H9 (cell line): ENCODE data around the gene TMEM31. TPM values are rescaled to one million over a fixed set of nuclear protein-coding genes. Genes with fewer than 3 reads are reported as not detected.
A peak's percentile ranks its signal among the peaks of the same experiment; 100 is the strongest.

Experiments used
- DNase-seq: peaks from one replicate; pipeline ENCODE4 v3.0.0-alpha.2; 2017
- H2AFZ ChIP-seq: one replicate; pipeline ENCODE4 v1.6.1; 2013; ENCODE audit warnings: mild to moderate bottlenecking, low read length, control low read depth, moderate library complexity
- H2AK5ac ChIP-seq: 2 replicates; pipeline ENCODE4 v1.6.1; 2013; ENCODE audit warnings: low read length, control low read depth, mixed read lengths; ENCODE audit not compliant: insufficient read length
- H2BK120ac ChIP-seq: one replicate; pipeline ENCODE4 v1.6.1; 2013; ENCODE audit warnings: low read depth, mild to moderate bottlenecking, low read length, control low read depth, inconsistent platforms; ENCODE audit not compliant: poor library complexity, severe bottlenecking
- H2BK12ac ChIP-seq: 2 replicates; pipeline ENCODE4 v1.6.1; 2013; ENCODE audit warnings: low read length, control low read depth, mixed read lengths, low read depth; ENCODE audit not compliant: insufficient read length
- H2BK15ac ChIP-seq: 2 replicates; pipeline ENCODE4 v1.6.1; 2013; ENCODE audit warnings: low read depth, low read length, control low read depth
- H2BK20ac ChIP-seq: one replicate; pipeline ENCODE4 v1.6.1; 2013; ENCODE audit warnings: low read depth, mild to moderate bottlenecking, low read length, control low read depth, inconsistent platforms; ENCODE audit not compliant: poor library complexity, severe bottlenecking
- H2BK5ac ChIP-seq: 2 replicates; pipeline ENCODE4 v1.6.1; 2013; ENCODE audit warnings: low read length, control low read depth, mixed read lengths; ENCODE audit not compliant: insufficient read length
- H3K14ac ChIP-seq: 2 replicates; pipeline ENCODE4 v1.6.1; 2013; ENCODE audit warnings: low read length, control low read depth; ENCODE audit not compliant: insufficient read depth
- H3K18ac ChIP-seq: 2 replicates; pipeline ENCODE4 v1.6.1; 2013; ENCODE audit warnings: low read depth, mild to moderate bottlenecking, mixed read lengths, low read length, control low read depth; ENCODE audit not compliant: insufficient read length
- H3K23ac ChIP-seq: 2 replicates; pipeline ENCODE4 v1.6.1; 2013; ENCODE audit warnings: low read length, control low read depth, mixed read lengths, low read depth; ENCODE audit not compliant: insufficient read length
- H3K23me2 ChIP-seq: 2 replicates; pipeline ENCODE4 v1.6.1; 2013; ENCODE audit warnings: low read depth, mild to moderate bottlenecking, mixed read lengths, low read length, control low read depth; ENCODE audit not compliant: insufficient read length, poor library complexity, severe bottlenecking
- H3K27ac ChIP-seq: 2 replicates; pipeline ENCODE4 v1.5.1; 2013; ENCODE audit warnings: low read length, control low read depth, mixed read lengths, low read depth; ENCODE audit not compliant: insufficient read length
- H3K27me3 ChIP-seq: 2 replicates; pipeline ENCODE4 v1.6.1; 2013; ENCODE audit warnings: low read length, control low read depth, inconsistent platforms; ENCODE audit not compliant: insufficient read depth
- H3K4ac ChIP-seq: 2 replicates; pipeline ENCODE4 v1.6.1; 2013; ENCODE audit warnings: low read depth, mild to moderate bottlenecking, control low read depth, inconsistent platforms, low read length, moderate library complexity
- H3K4me1 ChIP-seq: 2 replicates; pipeline ENCODE4 v1.6.1; 2013; ENCODE audit warnings: low read length, control low read depth, inconsistent platforms; ENCODE audit not compliant: insufficient read depth
- H3K4me2 ChIP-seq: 2 replicates; pipeline ENCODE4 v1.6.1; 2013; ENCODE audit warnings: low read length, control low read depth, mixed read lengths; ENCODE audit not compliant: insufficient read length, insufficient read depth
- H3K56ac ChIP-seq: 2 replicates; pipeline ENCODE4 v1.6.1; 2013; ENCODE audit warnings: low read depth, mild to moderate bottlenecking, mixed read lengths, low read length, control low read depth; ENCODE audit not compliant: insufficient read length
- H3K79me1 ChIP-seq: 2 replicates; pipeline ENCODE4 v1.6.1; 2013; ENCODE audit warnings: low read depth, mild to moderate bottlenecking, moderate library complexity, low read length, control low read depth, inconsistent platforms; ENCODE audit not compliant: insufficient read depth, poor library complexity, severe bottlenecking
- H3K79me2 ChIP-seq: 2 replicates; pipeline ENCODE4 v1.6.1; 2013; ENCODE audit warnings: low read length, control low read depth, inconsistent platforms; ENCODE audit not compliant: insufficient read depth
- H3K9ac ChIP-seq: 2 replicates; pipeline ENCODE4 v1.6.1; 2013; ENCODE audit warnings: low read length, control low read depth, mixed read lengths; ENCODE audit not compliant: insufficient read length; ENCODE audit errors: extremely low read depth
- H3K9me3 ChIP-seq: one replicate; pipeline ENCODE4 v1.6.1; 2013; ENCODE audit warnings: low read depth, low read length, inconsistent platforms; ENCODE audit not compliant: control insufficient read depth
- H3T11ph ChIP-seq: one replicate; pipeline ENCODE4 v1.6.1; 2013; ENCODE audit warnings: mild to moderate bottlenecking, low read length, control low read depth, inconsistent platforms
- H4K20me1 ChIP-seq: one replicate; pipeline ENCODE4 v1.6.1; 2013; ENCODE audit not compliant: control insufficient read depth, insufficient read length, insufficient read depth
- H4K5ac ChIP-seq: 2 replicates; pipeline ENCODE4 v1.6.1; 2013; ENCODE audit warnings: low read depth, mild to moderate bottlenecking, mixed read lengths, low read length, control low read depth; ENCODE audit not compliant: insufficient read length
- H4K8ac ChIP-seq: replicated peaks from 2 replicates; pipeline ENCODE4 v1.6.1; 2013; ENCODE audit warnings: low read length, control low read depth, mixed read lengths, low read depth; ENCODE audit not compliant: insufficient read length
- H4K91ac ChIP-seq: 2 replicates; pipeline ENCODE4 v1.6.1; 2013; ENCODE audit warnings: low read depth, mild to moderate bottlenecking, moderate library complexity, mixed read lengths, low read length, control low read depth; ENCODE audit not compliant: insufficient read length
- H3K27ac Mint-ChIP-seq, 3 experiments: 2 replicates in 2 of 3; 3 replicates in 1 of 3; pipeline ENCODE4 v1.8.0; 2020 to 2021; ENCODE audit warnings: mixed read lengths in 3 of 3, mild to moderate bottlenecking in 1 of 3, moderate library complexity in 1 of 3
- H3K27me3 Mint-ChIP-seq: 2 replicates; pipeline ENCODE4 v1.8.0; 2021; ENCODE audit warnings: low read depth, mild to moderate bottlenecking, moderate library complexity, mixed read lengths
- H3K36me3 Mint-ChIP-seq, 3 experiments: 2 replicates in 2 of 3; 3 replicates in 1 of 3; pipeline ENCODE4 v1.8.0; 2020 to 2021; ENCODE audit warnings: low read depth in 3 of 3, mixed read lengths in 3 of 3; ENCODE audit not compliant: insufficient read depth in 1 of 3
- H3K4me1 Mint-ChIP-seq, 2 experiments: 2 replicates each; pipeline ENCODE4 v1.8.0; 2020; ENCODE audit warnings: mixed read lengths in 2 of 2
- H3K4me3 Mint-ChIP-seq, 2 experiments: 2 replicates in 1 of 2; 3 replicates in 1 of 2; pipeline ENCODE4 v1.8.0; 2020 to 2021; ENCODE audit warnings: mild to moderate bottlenecking in 2 of 2, mixed read lengths in 2 of 2, moderate library complexity in 1 of 2
- H3K9me3 Mint-ChIP-seq, 2 experiments: 2 replicates in 1 of 2; 3 replicates in 1 of 2; pipeline ENCODE4 v1.8.0; 2020; ENCODE audit warnings: mild to moderate bottlenecking in 2 of 2, mixed read lengths in 2 of 2, moderate library complexity in 1 of 2
- total RNA-seq: library from RNA; stranded (reverse); gene quantifications from 2 replicates; pipeline ENCODE4 v1.2.1, GENCODE V29; 2021
- TF ChIP-seq, protein P1 (sequence below): fragments of 200-600 bp; sonication (generic); conservative IDR thresholded peaks from 3 replicates; pipeline ENCODE4 v1.8.0; 2021; ENCODE audit warnings: antibody characterized with exemption, mild to moderate bottlenecking

TMEM31 gene
- total RNA-seq, 1 experiment from 2014 or later: 0.55 TPM

DNA sequence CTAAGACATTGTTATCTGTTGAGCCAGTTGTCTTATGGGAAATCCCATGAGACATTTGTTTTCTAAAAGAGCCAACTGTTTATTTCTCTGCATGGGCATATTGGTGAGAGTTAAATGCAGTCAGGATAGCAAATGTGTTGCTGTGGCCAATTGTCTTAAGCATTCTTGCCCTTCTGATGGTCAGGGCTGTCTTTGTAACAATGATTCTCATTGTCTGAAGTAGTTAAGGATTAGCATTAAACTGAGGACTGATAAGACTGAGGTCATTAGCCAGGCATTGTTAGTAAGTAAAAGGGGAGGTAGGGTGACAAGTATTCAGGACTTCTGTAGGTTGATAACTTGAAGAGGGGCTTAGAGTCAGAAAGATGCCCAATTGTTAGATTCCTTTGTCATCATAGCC lies 13.0 kb upstream of the TMEM31 start:
- no peak overlapping the region for H3K4ac ChIP-seq
- H4K5ac ChIP-seq: no peak overlapping the region
- TF ChIP-seq, protein P1, sequence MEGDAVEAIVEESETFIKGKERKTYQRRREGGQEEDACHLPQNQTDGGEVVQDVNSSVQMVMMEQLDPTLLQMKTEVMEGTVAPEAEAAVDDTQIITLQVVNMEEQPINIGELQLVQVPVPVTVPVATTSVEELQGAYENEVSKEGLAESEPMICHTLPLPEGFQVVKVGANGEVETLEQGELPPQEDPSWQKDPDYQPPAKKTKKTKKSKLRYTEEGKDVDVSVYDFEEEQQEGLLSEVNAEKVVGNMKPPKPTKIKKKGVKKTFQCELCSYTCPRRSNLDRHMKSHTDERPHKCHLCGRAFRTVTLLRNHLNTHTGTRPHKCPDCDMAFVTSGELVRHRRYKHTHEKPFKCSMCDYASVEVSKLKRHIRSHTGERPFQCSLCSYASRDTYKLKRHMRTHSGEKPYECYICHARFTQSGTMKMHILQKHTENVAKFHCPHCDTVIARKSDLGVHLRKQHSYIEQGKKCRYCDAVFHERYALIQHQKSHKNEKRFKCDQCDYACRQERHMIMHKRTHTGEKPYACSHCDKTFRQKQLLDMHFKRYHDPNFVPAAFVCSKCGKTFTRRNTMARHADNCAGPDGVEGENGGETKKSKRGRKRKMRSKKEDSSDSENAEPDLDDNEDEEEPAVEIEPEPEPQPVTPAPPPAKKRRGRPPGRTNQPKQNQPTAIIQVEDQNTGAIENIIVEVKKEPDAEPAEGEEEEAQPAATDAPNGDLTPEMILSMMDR: no peak
- H2AFZ ChIP-seq: no peak overlapping the region
- H3K9me3 ChIP-seq: no peaks in the 10 kb centered on the region
- no peak overlapping the region for H2BK5ac ChIP-seq
- no peak overlapping the region for H3T11ph ChIP-seq
- no peaks in the 10 kb centered on the region for H3K79me2 ChIP-seq
- no peak overlapping the region for H4K8ac ChIP-seq
- H2BK20ac ChIP-seq: no peak overlapping the region
- DNase-seq: no peak
- H3K56ac ChIP-seq: no peak overlapping the region
- no peak overlapping the region for H2AK5ac ChIP-seq
- no peaks in the 10 kb centered on the region for H3K27me3 ChIP-seq
- no peaks in the 10 kb centered on the region for H4K20me1 ChIP-seq
- H3K18ac ChIP-seq: no peak overlapping the region
- no peak overlapping the region for H3K23ac ChIP-seq
- H3K9ac ChIP-seq: no peak overlapping the region
- H3K23me2 ChIP-seq: no peaks in the 10 kb centered on the region
- H3K27me3 Mint-ChIP-seq: 0 out of 2 replicates have a peak, but pooled peaks cover 2% of the 10 kb centered on the region
- H3K4me1 Mint-ChIP-seq: peaks cover 16 to 24% of the 10 kb centered on the region in 2 experiments
- no peak overlapping the region for H3K4me2 ChIP-seq
- H3K9me3 Mint-ChIP-seq: peaks cover 0 to 46% of the 10 kb centered on the region in 2 experiments; a peak in 2 of 5 replicates
- H2BK12ac ChIP-seq: no peak overlapping the region
- H2BK15ac ChIP-seq: no peak overlapping the region
- no peak overlapping the region for H4K91ac ChIP-seq
- H3K27ac Mint-ChIP-seq: 0 out of 7 replicates have a peak overlapping the region, but pooled peaks of 1 of the 3 experiments have one; percentile 28
- H3K36me3 Mint-ChIP-seq: no peaks in the 10 kb centered on the region; a peak in 1 of 7 replicates
- H3K4me1 ChIP-seq: no peaks in the 10 kb centered on the region
- H3K79me1 ChIP-seq: no peaks in the 10 kb centered on the region
- H3K27ac ChIP-seq: no peak overlapping the region
- H3K14ac ChIP-seq: no peak overlapping the region
- no peak overlapping the region for H2BK120ac ChIP-seq
- no peak overlapping the region for H3K4me3 Mint-ChIP-seq
